NCI-H2196 (cell line): ENCODE measurements around the gene C4orf51.

Experiments used
- DNase-seq: peaks from one replicate; lab custom pipeline; 2025; ENCODE audit not compliant: unreplicated experiment; lab: John Stamatoyannopoulos, UW

Gene C4orf51

GRCh38 chr4:145709336-145709735, 29.4 kb downstream of the C4orf51 start:
- peak; percentile 9 for DNase-seq

GRCh38 chr4:145709843-145710242, 29.9 kb downstream of the C4orf51 start:
- no peak for DNase-seq

GRCh38 chr4:145716200-145716599, 36.3 kb downstream of the C4orf51 start:
- no peak for DNase-seq

- no peak for DNase-seq
Measured at GRCh38 chr4:145716661-145717200, 36.8 kb downstream of the C4orf51 start.

GRCh38 chr4:145719752-145720624, 40.0 kb downstream of the C4orf51 start:
- DNase-seq: no peak

GRCh38 chr4:145720656-145721055, 40.7 kb downstream of the C4orf51 start:
- DNase-seq: no peak

GRCh38 chr4:145722561-145722960, 42.6 kb downstream of the C4orf51 start:
- DNase-seq: no peak

- no peak for DNase-seq
Measured at GRCh38 chr4:145723336-145723735, 43.4 kb downstream of the C4orf51 start.

GRCh38 chr4:145730026-145730425, 50.1 kb downstream of the C4orf51 start:
- DNase-seq: no peak

- peak; percentile 40 for DNase-seq
Measured at GRCh38 chr4:145731028-145731427, 51.1 kb downstream of the C4orf51 start.

- DNase-seq: no peak
Measured at GRCh38 chr4:145732001-145732815, 52.3 kb downstream of the C4orf51 start.

GRCh38 chr4:145732895-145733880, 53.2 kb downstream of the C4orf51 start:
- DNase-seq: peak; percentile 73

GRCh38 chr4:145734031-145734430, 54.1 kb downstream of the C4orf51 start:
- DNase-seq: no peak

GRCh38 chr4:145734576-145735346, 54.8 kb downstream of the C4orf51 start:
- no peak for DNase-seq

GRCh38 chr4:145735347-145735675, 55.4 kb downstream of the C4orf51 start:
- no peak for DNase-seq

GRCh38 chr4:145735827-145736226, 55.9 kb downstream of the C4orf51 start:
- DNase-seq: no peak

GRCh38 chr4:145736241-145736831, 56.4 kb downstream of the C4orf51 start:
- peak; percentile 58 for DNase-seq

GRCh38 chr4:145739845-145740244, 59.9 kb downstream of the C4orf51 start:
- DNase-seq: no peak

GRCh38 chr4:145740806-145741205, 60.9 kb downstream of the C4orf51 start:
- DNase-seq: no peak

- no peak for DNase-seq
Measured at GRCh38 chr4:145743641-145744040, 63.7 kb downstream of the C4orf51 start.
